ENCODE results near the gene EID1. TPM values are rescaled to one million over a fixed set of nuclear protein-coding genes. Genes with fewer than 3 reads are reported as not detected.

Gene EID1
- total RNA-seq, 1 donor from 2014 or later: 165 TPM

DNA sequence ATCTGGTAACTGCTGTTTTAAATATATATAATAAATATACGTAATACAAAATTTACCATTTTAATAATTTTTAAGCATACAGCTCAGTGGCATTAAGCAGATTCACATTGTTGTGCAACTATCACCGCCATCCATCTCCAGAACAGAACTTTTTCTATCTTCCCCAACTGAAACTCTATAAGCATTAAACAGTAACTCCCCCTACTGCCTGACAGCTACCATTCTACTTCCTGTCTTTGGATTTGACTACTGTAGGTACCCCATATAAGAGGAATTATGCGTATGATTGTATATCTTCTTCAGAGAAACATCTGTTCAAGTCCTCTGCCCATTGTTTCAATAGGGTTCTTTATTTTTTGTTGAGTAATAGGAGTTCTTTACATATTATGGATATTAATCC, 36.8 kb downstream of the EID1 start:
- Mint-ChIP-seq H3K9me3 (ENCODE audit: unreplicated experiment) (peaks cover 11% of the 10 kb centered on the region), H3K36me3 (ENCODE audit: low read depth, unreplicated experiment) (no peaks in the 10 kb centered on the region), H3K4me1 (ENCODE audit: low read depth, unreplicated experiment) (no peaks in the 10 kb centered on the region), H3K27me3 (ENCODE audit: low read depth, unreplicated experiment) (no peaks in the 10 kb centered on the region), H3K4me3 (ENCODE audit: unreplicated experiment) (no peak overlapping the region), H3K27ac (ENCODE audit: unreplicated experiment) (no peak overlapping the region)
- Histone ChIP-seq H3K4me1 (ENCODE audit: insufficient read depth, low read length) (no peaks in the 10 kb centered on the region), H3K9me3 (ENCODE audit: insufficient read depth, low read depth, low read length) (no peaks in the 10 kb centered on the region), H3K79me2 (ENCODE audit: insufficient read depth, low read length) (no peaks in the 10 kb centered on the region), H3K4me3 (ENCODE audit: insufficient read depth, low read depth, low read length) (no peak overlapping the region), H3K27ac (ENCODE audit: low read depth, low read length) (no peak overlapping the region), H3K36me3 (ENCODE audit: insufficient read depth, low read length) (no peaks in the 10 kb centered on the region), H3K9ac (ENCODE audit: low read length) (no peak overlapping the region), H3K27me3 (ENCODE audit: insufficient read depth, low read length) (no peaks in the 10 kb centered on the region), H4K20me1 (ENCODE audit: insufficient read depth, low read length) (no peaks in the 10 kb centered on the region), H2AFZ (ENCODE audit: low read depth, low read length) (no peak overlapping the region), H3K4me2 (ENCODE audit: low read length) (no peak overlapping the region)
- DNase-seq (ENCODE audit: low read depth) (no peak), FAIRE-seq (no peak)
- TF ChIP-seq, protein P1, sequence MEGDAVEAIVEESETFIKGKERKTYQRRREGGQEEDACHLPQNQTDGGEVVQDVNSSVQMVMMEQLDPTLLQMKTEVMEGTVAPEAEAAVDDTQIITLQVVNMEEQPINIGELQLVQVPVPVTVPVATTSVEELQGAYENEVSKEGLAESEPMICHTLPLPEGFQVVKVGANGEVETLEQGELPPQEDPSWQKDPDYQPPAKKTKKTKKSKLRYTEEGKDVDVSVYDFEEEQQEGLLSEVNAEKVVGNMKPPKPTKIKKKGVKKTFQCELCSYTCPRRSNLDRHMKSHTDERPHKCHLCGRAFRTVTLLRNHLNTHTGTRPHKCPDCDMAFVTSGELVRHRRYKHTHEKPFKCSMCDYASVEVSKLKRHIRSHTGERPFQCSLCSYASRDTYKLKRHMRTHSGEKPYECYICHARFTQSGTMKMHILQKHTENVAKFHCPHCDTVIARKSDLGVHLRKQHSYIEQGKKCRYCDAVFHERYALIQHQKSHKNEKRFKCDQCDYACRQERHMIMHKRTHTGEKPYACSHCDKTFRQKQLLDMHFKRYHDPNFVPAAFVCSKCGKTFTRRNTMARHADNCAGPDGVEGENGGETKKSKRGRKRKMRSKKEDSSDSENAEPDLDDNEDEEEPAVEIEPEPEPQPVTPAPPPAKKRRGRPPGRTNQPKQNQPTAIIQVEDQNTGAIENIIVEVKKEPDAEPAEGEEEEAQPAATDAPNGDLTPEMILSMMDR (IDR thresholded peaks at IDR 0.05; ENCODE audit: insufficient read depth, low read depth, low read length): no peak
- TF ChIP-seq EZH2 (IDR thresholded peaks at IDR 0.05; ENCODE audit: insufficient read depth, low read length): no peak

DNA sequence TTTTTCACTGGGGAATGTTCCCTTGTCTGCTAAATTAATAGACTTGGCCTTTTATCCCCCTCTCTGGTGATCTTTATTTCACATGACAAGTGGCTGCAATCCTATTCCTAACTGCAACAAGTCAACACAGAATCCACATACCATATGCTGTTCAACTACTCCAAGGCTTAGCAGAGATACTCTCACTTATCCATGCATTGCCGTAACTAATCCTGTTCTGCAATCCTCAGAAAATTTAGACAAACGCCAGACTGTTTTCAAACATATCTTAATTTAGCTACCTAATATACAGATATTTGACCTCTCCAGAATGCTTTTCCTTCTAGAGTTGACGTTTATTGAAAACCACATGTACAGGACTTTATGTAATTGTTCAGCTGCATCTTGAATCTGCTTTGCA, 37.9 kb downstream of the EID1 start:
- TF ChIP-seq, protein P1 (IDR thresholded peaks at IDR 0.05; ENCODE audit: insufficient read depth, low read depth, low read length): no peak
- no peak for TF ChIP-seq EZH2 (IDR thresholded peaks at IDR 0.05; ENCODE audit: insufficient read depth, low read length)
- Histone ChIP-seq H3K9ac (ENCODE audit: low read length) (no peak overlapping the region), H3K36me3 (ENCODE audit: insufficient read depth, low read length) (no peaks in the 10 kb centered on the region), H3K4me2 (ENCODE audit: low read length) (no peak overlapping the region), H3K27me3 (ENCODE audit: insufficient read depth, low read length) (no peaks in the 10 kb centered on the region), H4K20me1 (ENCODE audit: insufficient read depth, low read length) (no peaks in the 10 kb centered on the region), H3K4me3 (ENCODE audit: insufficient read depth, low read depth, low read length) (no peak overlapping the region), H2AFZ (ENCODE audit: low read depth, low read length) (no peak overlapping the region), H3K9me3 (ENCODE audit: insufficient read depth, low read depth, low read length) (no peaks in the 10 kb centered on the region), H3K27ac (ENCODE audit: low read depth, low read length) (no peak overlapping the region), H3K4me1 (ENCODE audit: insufficient read depth, low read length) (no peaks in the 10 kb centered on the region), H3K79me2 (ENCODE audit: insufficient read depth, low read length) (no peaks in the 10 kb centered on the region)
- H3K27ac Mint-ChIP-seq (ENCODE audit: unreplicated experiment): no peak overlapping the region
- no peak for DNase-seq (ENCODE audit: low read depth)
- no peaks in the 10 kb centered on the region for H3K27me3 Mint-ChIP-seq (ENCODE audit: low read depth, unreplicated experiment)
- H3K4me1 Mint-ChIP-seq (ENCODE audit: low read depth, unreplicated experiment): no peaks in the 10 kb centered on the region
- H3K4me3 Mint-ChIP-seq (ENCODE audit: unreplicated experiment): no peak overlapping the region
- peaks cover 9% of the 10 kb centered on the region for H3K9me3 Mint-ChIP-seq (ENCODE audit: unreplicated experiment)
- H3K36me3 Mint-ChIP-seq (ENCODE audit: low read depth, unreplicated experiment): peaks cover 2% of the 10 kb centered on the region
- no peak for FAIRE-seq

DNA sequence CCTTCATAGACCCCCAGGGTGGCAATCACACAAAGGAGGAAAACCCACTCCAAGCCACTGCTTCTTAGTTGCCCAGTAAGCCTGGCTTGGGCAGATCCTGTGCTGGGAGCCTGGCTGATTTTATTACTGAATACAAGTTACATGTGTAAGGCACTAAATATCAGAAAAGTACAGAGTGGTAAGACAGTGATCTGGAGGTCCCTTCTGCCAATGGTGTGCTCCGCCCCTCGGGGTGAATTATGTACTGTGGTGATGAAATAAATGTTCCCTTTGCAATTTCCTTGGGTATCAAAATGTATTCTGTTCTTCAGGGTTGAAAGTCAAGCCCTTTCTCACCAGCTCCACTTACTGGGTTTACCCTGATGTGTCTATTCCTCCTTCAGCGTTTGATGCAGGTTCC, 38.8 kb downstream of the EID1 start:
- H3K79me2 ChIP-seq (ENCODE audit: insufficient read depth, low read length): no peaks in the 10 kb centered on the region
- DNase-seq (ENCODE audit: low read depth): no peak
- TF ChIP-seq, protein P1 (IDR thresholded peaks at IDR 0.05; ENCODE audit: insufficient read depth, low read depth, low read length): no peak
- TF ChIP-seq EZH2 (IDR thresholded peaks at IDR 0.05; ENCODE audit: insufficient read depth, low read length): no peak
- no peak overlapping the region for H3K4me2 ChIP-seq (ENCODE audit: low read length)
- Mint-ChIP-seq H3K36me3 (ENCODE audit: low read depth, unreplicated experiment) (peaks cover 2% of the 10 kb centered on the region), H3K4me3 (ENCODE audit: unreplicated experiment) (no peak overlapping the region), H3K9me3 (ENCODE audit: unreplicated experiment) (peaks cover 9% of the 10 kb centered on the region), H3K27ac (ENCODE audit: unreplicated experiment) (no peak overlapping the region), H3K27me3 (ENCODE audit: low read depth, unreplicated experiment) (no peaks in the 10 kb centered on the region), H3K4me1 (ENCODE audit: low read depth, unreplicated experiment) (no peaks in the 10 kb centered on the region)
- no peak overlapping the region for H3K9ac ChIP-seq (ENCODE audit: low read length)
- H4K20me1 ChIP-seq (ENCODE audit: insufficient read depth, low read length): no peaks in the 10 kb centered on the region
- H3K27me3 ChIP-seq (ENCODE audit: insufficient read depth, low read length): no peaks in the 10 kb centered on the region
- H3K4me3 ChIP-seq (ENCODE audit: insufficient read depth, low read depth, low read length): no peak overlapping the region
- FAIRE-seq: no peak
- H3K36me3 ChIP-seq (ENCODE audit: insufficient read depth, low read length): no peaks in the 10 kb centered on the region
- no peaks in the 10 kb centered on the region for H3K4me1 ChIP-seq (ENCODE audit: insufficient read depth, low read length)
- H2AFZ ChIP-seq (ENCODE audit: low read depth, low read length): no peak overlapping the region
- H3K9me3 ChIP-seq (ENCODE audit: insufficient read depth, low read depth, low read length): no peaks in the 10 kb centered on the region
- H3K27ac ChIP-seq (ENCODE audit: low read depth, low read length): no peak overlapping the region
